KOPT-K1 (cell line): ENCODE measurements around the gene SEH1L.
"Not testable (repeated sequence)": the region's sequence is repeated elsewhere in the genome, so short reads cannot be mapped to it uniquely, and the experiment has no call there.

Experiments used
- H3K27ac ChIP-seq: fragments of 200-600 bp; sonication (generic); 2 replicates; pipeline ENCODE4 v1.5.1; 2016; ENCODE audit warnings: antibody characterized with exemption, mild to moderate bottlenecking, low read depth, low read length; ENCODE audit not compliant: poor library complexity, severe bottlenecking
- H3K36me3 ChIP-seq: fragments of 200-600 bp; sonication (generic); 2 replicates; pipeline ENCODE4 v1.5.1; 2017; ENCODE audit warnings: antibody characterized with exemption, mild to moderate bottlenecking, low read length, moderate library complexity; ENCODE audit not compliant: insufficient read depth
- H3K9me3 ChIP-seq: fragments of 200-600 bp; sonication (generic); 2 replicates; pipeline ENCODE4 v1.5.1; 2017; ENCODE audit warnings: antibody characterized with exemption, low read length, mild to moderate bottlenecking; ENCODE audit not compliant: insufficient read depth, poor library complexity, severe bottlenecking

Gene SEH1L

DNA sequence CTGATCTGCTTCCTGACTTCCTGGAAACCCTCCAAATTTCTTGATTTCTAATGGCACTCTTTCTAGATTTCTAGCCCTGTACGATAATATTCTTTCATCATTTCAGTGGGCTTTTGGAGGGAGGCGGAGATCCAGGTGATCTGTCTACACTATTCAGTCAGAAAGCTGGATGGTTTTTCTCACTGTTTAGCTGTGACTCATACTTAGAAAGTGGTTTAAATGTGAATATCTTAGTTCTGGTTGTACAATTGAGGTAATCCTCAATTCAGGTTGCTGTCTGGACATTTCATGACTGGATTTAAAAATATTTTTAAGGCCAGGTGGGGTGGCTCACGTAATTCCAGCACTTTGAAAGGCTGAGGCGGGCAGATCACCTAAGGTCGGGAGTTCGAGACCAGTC is 20.8 kb downstream of the SEH1L start:
- Histone ChIP-seq H3K36me3 (peaks cover 97% of the 10 kb centered on the region), H3K27ac (no peak overlapping the region), H3K9me3 (no peaks in the 10 kb centered on the region)

- no peaks in the 10 kb centered on the region for H3K9me3 ChIP-seq
- peaks cover 97% of the 10 kb centered on the region for H3K36me3 ChIP-seq
- no peak overlapping the region for H3K27ac ChIP-seq
Observed at GRCh38 chr18:12973562-12974213, 25.9 kb downstream of the SEH1L start.

DNA sequence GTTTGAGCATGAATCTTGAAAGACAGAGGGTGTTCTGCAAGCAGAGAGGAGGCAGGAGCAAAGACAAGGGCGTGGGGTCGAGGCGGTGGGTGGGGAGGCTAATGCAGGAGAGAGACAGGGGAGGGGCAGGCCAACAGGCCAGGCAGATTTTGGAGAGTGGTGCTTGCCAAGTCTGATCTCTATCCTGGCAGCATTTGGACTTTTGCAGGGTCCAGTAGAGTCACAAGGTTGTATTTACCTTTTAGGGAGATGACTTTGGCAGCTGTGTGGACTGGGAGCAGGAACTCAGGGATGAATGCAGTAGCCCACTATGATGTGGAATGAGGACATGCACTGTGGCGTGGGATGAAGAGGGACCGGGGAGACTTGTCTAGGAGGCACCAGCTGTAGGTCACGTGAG is 27.7 kb downstream of the SEH1L start:
- peaks cover 84% of the 10 kb centered on the region for H3K36me3 ChIP-seq
- H3K27ac ChIP-seq: no peak overlapping the region
- H3K9me3 ChIP-seq: no peaks in the 10 kb centered on the region

DNA sequence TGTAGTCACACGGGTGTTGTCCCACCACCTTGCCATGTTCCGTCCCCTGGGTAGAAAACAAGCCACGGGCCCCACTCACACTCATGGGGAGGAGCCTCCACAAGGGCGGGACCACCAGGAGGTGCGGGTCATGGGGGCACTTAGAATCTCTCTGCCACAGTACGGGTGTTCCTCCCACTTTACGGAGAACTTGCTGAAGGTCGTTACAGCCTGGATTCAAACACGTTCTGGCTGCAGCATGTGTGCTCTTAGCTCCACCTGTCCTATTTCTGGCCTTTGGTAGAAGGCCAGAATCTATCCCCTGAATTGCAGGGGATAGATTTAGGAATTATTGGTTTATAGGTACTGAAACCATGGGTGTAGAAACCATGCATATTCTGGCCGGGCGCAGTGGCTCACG is 28.5 kb downstream of the SEH1L start:
- H3K36me3 ChIP-seq: peaks cover 76% of the 10 kb centered on the region
- no peak overlapping the region for H3K27ac ChIP-seq
- H3K9me3 ChIP-seq: no peaks in the 10 kb centered on the region

- H3K36me3 ChIP-seq: peaks cover 70% of the 10 kb centered on the region
- not testable (repeated sequence) for H3K9me3 ChIP-seq
Observed at GRCh38 chr18:12980065-12980464, 32.3 kb downstream of the SEH1L start.

DNA sequence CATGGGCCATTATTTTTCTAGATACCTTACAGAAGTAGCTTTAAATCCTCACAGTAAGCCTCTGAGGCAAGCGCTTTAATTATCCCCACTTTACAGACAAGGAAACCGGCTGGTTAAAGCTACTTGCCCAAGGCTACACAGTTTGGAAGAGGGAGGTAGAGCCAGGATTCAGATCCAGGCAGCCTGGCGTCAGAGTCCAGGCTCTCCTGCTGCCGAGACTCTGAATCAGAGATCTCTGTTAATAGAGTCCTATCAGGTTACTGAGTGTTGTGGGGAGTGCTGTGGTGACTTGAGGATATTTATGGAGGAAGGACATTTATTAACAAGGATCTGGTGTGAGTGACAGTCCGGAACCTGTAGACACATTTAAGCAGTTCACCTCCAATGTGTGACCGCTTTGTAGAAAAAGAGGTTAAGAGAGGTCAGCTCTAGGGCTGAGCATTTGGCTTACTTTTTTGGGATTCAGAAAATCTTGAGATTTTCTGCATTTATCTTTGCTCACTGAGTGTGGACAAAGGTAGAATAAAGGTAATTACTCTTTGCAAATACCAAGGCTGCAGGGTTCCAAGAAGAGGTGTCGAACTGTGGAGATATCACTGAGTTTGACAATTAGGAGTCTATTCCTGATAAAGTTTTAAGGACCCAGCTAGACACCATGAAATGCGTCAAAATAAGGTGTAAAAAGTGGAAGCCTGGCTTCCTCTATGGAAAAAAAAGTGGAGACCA is 41.7 kb downstream of the SEH1L start:
- peaks cover 29% of the 10 kb centered on the region for H3K36me3 ChIP-seq
- H3K27ac ChIP-seq: peak overlapping the region; percentile 93
- no peaks in the 10 kb centered on the region for H3K9me3 ChIP-seq

More at GRCh38 chr18:12980065-12980464, 32.3 kb downstream of the SEH1L start:
- not testable (repeated sequence) for H3K27ac ChIP-seq

DNA sequence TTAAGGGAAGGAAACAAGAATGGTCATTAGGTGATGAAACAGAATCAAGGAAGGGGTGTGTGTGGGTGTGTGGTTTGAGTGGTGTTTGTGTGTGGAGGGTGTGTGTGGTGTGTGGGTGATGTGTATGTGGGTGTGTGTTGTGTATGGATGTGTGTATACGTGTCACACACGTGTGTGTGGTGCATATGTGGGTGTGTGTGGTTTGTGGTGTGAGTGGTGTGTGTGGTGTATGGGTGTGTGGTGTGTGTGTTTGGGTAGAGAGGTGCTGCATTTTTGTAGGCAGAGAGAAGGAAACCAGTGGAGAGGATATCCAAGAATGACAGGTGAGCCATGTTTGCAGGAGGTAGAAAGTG is 42.3 kb downstream of the SEH1L start:
- Histone ChIP-seq H3K9me3 (no peaks in the 10 kb centered on the region), H3K36me3 (peaks cover 28% of the 10 kb centered on the region)

GRCh38 chr18:12990641-12990966 is 42.8 kb downstream of the SEH1L start:
- Histone ChIP-seq H3K9me3 (no peaks in the 10 kb centered on the region), H3K27ac (peak overlapping the region; percentile 93), H3K36me3 (peaks cover 28% of the 10 kb centered on the region)

More for the DNA sequence above, 42.3 kb downstream of the SEH1L start:
- peak overlapping the region; percentile 93 for H3K27ac ChIP-seq

- peaks cover 29% of the 10 kb centered on the region for H3K36me3 ChIP-seq
Observed at GRCh38 chr18:12990967-12991820, 43.4 kb downstream of the SEH1L start, which contains the start of gene CEP192. Gene CEP192, plus strand, starts transcription at chr18:12991362. Its CDS starts 8,063 bp downstream, at chr18:12999425.

GRCh38 chr18:12991821-12992179 is 44.0 kb downstream of the SEH1L start:
- Histone ChIP-seq H3K36me3 (peaks cover 29% of the 10 kb centered on the region), H3K9me3 (no peaks in the 10 kb centered on the region), H3K27ac (peak overlapping the region; percentile 93)

More at GRCh38 chr18:12990967-12991820, 43.4 kb downstream of the SEH1L start, which contains the start of gene CEP192:
- no peaks in the 10 kb centered on the region for H3K9me3 ChIP-seq
- H3K27ac ChIP-seq: peak within 1 kb of the TSS; percentile 93

- no peaks in the 10 kb centered on the region for H3K9me3 ChIP-seq
- H3K27ac ChIP-seq: no peak overlapping the region
- peaks cover 28% of the 10 kb centered on the region; the same call in 1 of the 2 replicates for H3K36me3 ChIP-seq
Observed at GRCh38 chr18:12993439-12993838, 45.6 kb downstream of the SEH1L start.

DNA sequence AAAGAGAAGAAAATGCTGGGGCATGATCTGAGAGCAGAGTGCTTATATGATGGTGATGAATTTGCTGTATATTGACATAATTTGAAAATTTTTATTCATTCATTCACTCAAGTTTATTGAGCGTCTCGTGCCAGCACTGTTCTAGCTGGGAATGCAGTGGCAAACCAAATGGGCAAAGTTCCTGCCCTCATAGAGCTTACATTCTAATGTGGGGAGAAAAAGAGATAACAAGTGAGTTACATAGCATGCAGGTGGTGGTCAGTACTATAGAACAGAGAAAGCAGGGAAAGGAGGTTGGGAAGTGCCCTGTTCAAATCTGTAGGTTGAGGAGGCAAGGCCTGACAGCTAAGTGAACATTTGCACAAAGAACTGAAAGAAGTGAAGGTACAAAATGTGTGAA is 47.6 kb downstream of the SEH1L start:
- H3K9me3 ChIP-seq: no peaks in the 10 kb centered on the region
- no peak overlapping the region for H3K27ac ChIP-seq
- peaks cover 41% of the 10 kb centered on the region for H3K36me3 ChIP-seq

DNA sequence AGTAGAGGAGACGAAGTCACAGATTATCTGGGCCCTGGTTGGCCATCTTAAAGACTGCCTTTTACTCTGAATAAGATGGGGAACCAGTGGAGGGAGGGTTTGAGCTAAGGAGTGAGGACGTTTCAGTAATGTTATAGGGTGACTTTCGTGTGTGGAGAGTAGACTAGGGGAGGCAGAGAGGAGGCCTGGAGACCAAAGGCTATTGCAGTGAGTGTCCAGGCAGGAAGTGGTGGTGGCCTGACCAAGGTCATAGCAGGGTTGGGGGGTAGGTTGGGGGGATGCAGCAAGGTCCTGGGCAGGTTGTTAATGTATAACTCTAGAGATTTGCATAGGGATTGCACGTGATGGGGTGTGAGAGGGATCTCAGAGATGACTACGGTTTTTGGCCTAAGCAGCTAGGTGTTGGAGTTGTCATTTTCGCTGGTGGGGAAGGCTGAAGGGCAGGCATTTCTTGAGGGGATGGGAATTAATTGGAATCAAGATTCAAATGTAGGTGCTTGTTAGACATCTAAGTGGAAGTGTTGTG is 48.2 kb downstream of the SEH1L start:
- Histone ChIP-seq H3K27ac (no peak overlapping the region), H3K36me3 (peaks cover 46% of the 10 kb centered on the region), H3K9me3 (no peaks in the 10 kb centered on the region)

GRCh38 chr18:12996661-12997292 is 49.0 kb downstream of the SEH1L start:
- Histone ChIP-seq H3K36me3 (peaks cover 54% of the 10 kb centered on the region), H3K27ac (no peak overlapping the region), H3K9me3 (no peaks in the 10 kb centered on the region)

- H3K36me3 ChIP-seq: peaks cover 60% of the 10 kb centered on the region
- H3K27ac ChIP-seq, H3K9me3 ChIP-seq: not testable (repeated sequence)
Observed at GRCh38 chr18:12997330-12997729, 49.5 kb downstream of the SEH1L start.
